ENCODE data around the gene ENOX1. TPM values are rescaled to one million over a fixed set of nuclear protein-coding genes. Genes with fewer than 3 reads are reported as not detected.

The ENOX1 gene
- total and polyA plus RNA-seq, 9 of the 15 experiments (the other 6 are each of a cell fraction or from before 2014, with no cell fraction given), result not detected

DNA sequence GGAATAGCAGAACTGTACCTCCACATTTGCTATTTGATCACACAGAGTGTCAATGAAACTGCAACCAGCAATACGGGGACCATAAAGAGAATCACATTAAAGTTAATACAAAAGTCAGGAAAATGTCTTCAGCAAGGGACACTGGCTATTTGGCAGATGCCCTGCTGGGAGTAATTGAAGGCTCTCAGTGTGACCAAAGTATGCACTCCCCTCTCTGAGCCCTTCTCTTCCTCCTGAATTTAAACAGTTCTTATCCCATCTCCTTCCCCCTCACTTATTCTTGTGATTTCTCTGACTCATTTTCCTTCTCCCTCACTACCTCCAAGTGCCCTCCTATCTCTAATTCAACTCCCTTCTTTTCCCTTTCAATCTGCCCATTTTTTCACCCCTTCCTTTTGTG is 117.7 kb downstream of the ENOX1 start (continued):
- TF ChIP-seq SAP30 (IDR thresholded peaks at IDR 0.05; ENCODE audit: borderline replicate concordance, insufficient read depth, low read depth, low read length, poor library complexity, severe bottlenecking), result no peak
- no peak for TF ChIP-seq SREBF2 (CRISPR knock-in tag; IDR thresholded peaks at IDR 0.05)
- no peak for TF ChIP-seq SIRT6 (IDR thresholded peaks at IDR 0.05; ENCODE audit: low read depth, low read length)
- TF ChIP-seq, protein P1, sequence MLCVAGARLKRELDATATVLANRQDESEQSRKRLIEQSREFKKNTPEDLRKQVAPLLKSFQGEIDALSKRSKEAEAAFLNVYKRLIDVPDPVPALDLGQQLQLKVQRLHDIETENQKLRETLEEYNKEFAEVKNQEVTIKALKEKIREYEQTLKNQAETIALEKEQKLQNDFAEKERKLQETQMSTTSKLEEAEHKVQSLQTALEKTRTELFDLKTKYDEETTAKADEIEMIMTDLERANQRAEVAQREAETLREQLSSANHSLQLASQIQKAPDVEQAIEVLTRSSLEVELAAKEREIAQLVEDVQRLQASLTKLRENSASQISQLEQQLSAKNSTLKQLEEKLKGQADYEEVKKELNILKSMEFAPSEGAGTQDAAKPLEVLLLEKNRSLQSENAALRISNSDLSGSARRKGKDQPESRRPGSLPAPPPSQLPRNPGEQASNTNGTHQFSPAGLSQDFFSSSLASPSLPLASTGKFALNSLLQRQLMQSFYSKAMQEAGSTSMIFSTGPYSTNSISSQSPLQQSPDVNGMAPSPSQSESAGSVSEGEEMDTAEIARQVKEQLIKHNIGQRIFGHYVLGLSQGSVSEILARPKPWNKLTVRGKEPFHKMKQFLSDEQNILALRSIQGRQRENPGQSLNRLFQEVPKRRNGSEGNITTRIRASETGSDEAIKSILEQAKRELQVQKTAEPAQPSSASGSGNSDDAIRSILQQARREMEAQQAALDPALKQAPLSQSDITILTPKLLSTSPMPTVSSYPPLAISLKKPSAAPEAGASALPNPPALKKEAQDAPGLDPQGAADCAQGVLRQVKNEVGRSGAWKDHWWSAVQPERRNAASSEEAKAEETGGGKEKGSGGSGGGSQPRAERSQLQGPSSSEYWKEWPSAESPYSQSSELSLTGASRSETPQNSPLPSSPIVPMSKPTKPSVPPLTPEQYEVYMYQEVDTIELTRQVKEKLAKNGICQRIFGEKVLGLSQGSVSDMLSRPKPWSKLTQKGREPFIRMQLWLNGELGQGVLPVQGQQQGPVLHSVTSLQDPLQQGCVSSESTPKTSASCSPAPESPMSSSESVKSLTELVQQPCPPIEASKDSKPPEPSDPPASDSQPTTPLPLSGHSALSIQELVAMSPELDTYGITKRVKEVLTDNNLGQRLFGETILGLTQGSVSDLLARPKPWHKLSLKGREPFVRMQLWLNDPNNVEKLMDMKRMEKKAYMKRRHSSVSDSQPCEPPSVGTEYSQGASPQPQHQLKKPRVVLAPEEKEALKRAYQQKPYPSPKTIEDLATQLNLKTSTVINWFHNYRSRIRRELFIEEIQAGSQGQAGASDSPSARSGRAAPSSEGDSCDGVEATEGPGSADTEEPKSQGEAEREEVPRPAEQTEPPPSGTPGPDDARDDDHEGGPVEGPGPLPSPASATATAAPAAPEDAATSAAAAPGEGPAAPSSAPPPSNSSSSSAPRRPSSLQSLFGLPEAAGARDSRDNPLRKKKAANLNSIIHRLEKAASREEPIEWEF (CRISPR knock-in tag; IDR thresholded peaks at IDR 0.05), result no peak
- TF ChIP-seq SLC30A9 (CRISPR knock-in tag; IDR thresholded peaks at IDR 0.05), result no peak
- no peak for TF ChIP-seq MECOM (CRISPR knock-in tag; IDR thresholded peaks at IDR 0.05)
- TF ChIP-seq L3MBTL2 (IDR thresholded peaks at IDR 0.05), result no peak
- TF ChIP-seq, protein P2, sequence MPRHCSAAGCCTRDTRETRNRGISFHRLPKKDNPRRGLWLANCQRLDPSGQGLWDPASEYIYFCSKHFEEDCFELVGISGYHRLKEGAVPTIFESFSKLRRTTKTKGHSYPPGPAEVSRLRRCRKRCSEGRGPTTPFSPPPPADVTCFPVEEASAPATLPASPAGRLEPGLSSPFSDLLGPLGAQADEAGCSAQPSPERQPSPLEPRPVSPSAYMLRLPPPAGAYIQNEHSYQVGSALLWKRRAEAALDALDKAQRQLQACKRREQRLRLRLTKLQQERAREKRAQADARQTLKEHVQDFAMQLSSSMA (CRISPR knock-in tag; IDR thresholded peaks at IDR 0.05), result no peak
- TF ChIP-seq NFIC (IDR thresholded peaks at IDR 0.05), result no peak
- TF ChIP-seq, protein P3, sequence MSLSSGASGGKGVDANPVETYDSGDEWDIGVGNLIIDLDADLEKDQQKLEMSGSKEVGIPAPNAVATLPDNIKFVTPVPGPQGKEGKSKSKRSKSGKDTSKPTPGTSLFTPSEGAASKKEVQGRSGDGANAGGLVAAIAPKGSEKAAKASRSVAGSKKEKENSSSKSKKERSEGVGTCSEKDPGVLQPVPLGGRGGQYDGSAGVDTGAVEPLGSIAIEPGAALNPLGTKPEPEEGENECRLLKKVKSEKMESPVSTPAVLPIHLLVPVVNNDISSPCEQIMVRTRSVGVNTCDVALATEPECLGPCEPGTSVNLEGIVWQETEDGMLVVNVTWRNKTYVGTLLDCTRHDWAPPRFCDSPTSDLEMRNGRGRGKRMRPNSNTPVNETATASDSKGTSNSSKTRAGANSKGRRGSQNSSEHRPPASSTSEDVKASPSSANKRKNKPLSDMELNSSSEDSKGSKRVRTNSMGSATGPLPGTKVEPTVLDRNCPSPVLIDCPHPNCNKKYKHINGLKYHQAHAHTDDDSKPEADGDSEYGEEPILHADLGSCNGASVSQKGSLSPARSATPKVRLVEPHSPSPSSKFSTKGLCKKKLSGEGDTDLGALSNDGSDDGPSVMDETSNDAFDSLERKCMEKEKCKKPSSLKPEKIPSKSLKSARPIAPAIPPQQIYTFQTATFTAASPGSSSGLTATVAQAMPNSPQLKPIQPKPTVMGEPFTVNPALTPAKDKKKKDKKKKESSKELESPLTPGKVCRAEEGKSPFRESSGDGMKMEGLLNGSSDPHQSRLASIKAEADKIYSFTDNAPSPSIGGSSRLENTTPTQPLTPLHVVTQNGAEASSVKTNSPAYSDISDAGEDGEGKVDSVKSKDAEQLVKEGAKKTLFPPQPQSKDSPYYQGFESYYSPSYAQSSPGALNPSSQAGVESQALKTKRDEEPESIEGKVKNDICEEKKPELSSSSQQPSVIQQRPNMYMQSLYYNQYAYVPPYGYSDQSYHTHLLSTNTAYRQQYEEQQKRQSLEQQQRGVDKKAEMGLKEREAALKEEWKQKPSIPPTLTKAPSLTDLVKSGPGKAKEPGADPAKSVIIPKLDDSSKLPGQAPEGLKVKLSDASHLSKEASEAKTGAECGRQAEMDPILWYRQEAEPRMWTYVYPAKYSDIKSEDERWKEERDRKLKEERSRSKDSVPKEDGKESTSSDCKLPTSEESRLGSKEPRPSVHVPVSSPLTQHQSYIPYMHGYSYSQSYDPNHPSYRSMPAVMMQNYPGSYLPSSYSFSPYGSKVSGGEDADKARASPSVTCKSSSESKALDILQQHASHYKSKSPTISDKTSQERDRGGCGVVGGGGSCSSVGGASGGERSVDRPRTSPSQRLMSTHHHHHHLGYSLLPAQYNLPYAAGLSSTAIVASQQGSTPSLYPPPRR (CRISPR knock-in tag; IDR thresholded peaks at IDR 0.05; ENCODE audit: borderline replicate concordance), result no peak
